ENCODE results near the gene DCD.
"Not testable (repeated sequence)": the region's sequence is repeated elsewhere in the genome, so short reads cannot be mapped to it uniquely, and the experiment has no call there.

The DCD gene, protein sequence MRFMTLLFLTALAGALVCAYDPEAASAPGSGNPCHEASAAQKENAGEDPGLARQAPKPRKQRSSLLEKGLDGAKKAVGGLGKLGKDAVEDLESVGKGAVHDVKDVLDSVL

DNA sequence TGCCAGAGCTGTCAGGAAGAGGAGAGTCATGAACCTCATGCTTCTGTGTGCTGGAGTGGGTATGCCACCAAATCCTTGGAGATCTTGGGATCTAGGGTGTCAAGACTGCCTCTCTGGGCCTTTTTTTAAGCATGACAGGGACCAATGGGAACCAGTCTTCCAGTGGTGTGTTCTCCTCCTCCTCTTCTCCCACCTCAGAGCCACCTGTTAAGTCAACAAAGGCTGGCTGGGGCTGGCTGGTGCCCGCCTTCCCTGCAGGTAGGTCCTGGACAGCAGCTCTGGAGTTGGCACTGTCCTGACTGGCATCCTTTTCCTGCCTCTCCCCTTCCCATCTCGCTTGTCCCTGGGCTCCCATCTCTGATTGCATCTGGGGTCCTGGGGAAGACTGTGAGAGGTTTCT is at the start of gene DCD:
Gene DCD (minus strand): TSS at position 101 of the 400 bp plus-strand sequence. CDS start 62 bp downstream, at position 39.
- no peak for DNase-seq

DNA sequence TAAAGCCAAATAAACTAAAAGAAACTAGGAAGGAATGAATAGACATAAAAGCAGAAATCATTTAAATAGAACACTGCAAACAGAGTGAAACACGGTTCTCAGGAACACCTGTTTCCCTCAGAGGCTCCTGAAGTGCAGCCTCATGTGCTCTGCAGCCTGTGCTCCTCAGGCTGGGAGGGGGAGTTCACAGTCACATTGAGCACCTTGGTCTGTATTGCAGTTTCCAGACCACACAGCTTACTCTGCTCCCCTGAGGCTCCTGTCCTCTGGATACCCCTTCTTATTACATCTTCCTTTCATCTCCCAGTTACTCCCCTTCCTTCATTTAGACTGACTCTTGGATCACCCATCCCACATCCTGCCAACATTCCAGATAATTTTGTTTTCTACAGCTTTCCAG is 49.7 kb upstream of the DCD start:
- DNase-seq, result no peak

DNA sequence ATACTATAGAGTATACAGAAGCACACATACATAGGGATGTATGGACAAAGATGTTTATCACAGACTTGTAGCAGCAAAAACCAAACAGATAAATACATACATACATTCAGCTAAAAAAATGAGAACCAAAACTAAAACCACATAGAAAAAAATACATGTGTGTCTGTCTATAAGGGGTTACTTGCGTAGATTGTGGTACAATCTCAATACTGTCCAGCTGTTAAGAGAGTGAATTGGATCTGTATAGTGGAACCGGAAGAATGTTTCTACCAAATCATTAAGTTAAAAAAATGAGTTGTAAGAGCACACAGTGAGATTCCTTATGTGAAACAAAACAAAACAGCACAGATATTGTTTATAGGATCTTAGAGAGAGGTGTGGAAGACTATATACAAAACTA is 44.2 kb upstream of the DCD start:
- DNase-seq, result no peak

DNA sequence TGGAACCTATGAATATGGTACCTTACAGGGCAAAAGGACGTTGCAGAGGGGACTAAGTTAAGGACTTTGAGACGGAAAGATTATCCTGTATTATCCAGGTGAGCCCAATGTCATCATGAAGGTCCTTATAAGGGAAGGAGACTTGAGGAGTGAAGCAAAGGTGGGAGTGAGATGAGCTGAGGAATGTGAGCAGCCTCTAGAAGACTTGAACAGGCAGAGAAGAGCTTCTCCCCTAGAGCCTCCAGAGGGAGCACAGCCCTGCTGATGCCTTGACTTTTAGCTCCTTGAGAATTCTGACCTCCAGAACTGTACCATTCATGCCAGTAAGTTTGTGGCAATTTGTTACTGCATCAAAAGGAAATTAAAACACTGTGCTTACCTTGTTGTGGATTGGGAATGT is 41.8 kb upstream of the DCD start:
- no peak for DNase-seq

DNA sequence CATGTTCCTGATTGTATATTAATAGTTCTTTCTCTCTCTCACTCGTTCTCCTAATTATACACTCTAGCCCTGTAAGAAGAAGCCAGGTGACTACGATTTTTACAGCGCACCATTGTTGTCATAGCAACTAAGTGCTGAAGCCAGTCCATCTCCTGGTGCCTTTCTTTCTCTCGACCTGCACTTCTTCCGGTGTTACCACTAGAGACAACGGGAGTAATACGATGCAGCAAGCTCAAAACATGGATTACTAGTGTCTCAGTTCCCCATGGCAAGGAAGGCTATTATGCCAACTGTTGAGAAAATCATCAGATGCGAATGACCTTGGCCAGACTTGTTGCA is 40.8 kb upstream of the DCD start:
- DNase-seq, result no peak

DNA sequence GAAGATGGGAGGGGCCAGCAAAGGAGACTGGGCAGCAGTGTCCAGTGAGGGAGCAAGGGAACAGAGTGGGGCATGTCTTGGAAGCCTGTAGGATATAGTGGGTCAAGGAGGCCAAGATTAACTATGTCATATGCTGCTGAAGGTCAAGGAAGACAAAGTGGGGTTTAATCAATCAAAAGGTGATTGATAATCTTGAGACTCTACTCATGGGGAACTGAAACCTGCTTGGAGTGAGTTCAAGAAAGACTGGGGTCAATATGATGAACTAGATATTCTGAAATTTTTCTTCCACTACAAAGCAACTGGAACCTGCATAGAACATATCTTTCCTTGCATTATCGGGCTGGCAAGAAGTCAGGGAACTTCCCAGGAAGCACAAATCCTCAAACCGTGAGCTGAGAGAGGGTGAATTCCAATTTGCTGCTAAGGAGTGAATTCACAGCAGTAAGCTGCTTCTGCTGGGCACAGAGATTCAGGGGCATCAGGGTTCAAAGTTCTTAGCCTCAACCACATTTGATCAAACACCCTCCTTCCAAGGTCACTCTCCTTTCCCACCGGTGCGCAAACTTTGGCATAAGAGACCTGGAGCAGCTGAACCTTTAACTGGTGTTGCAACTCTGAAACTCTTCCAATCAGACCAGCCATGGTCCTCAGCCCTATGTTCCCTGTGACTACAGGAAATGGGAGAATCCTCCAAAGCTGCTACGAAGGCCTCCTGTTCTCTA is 40.3 kb upstream of the DCD start:
- DNase-seq, result no peak

DNA sequence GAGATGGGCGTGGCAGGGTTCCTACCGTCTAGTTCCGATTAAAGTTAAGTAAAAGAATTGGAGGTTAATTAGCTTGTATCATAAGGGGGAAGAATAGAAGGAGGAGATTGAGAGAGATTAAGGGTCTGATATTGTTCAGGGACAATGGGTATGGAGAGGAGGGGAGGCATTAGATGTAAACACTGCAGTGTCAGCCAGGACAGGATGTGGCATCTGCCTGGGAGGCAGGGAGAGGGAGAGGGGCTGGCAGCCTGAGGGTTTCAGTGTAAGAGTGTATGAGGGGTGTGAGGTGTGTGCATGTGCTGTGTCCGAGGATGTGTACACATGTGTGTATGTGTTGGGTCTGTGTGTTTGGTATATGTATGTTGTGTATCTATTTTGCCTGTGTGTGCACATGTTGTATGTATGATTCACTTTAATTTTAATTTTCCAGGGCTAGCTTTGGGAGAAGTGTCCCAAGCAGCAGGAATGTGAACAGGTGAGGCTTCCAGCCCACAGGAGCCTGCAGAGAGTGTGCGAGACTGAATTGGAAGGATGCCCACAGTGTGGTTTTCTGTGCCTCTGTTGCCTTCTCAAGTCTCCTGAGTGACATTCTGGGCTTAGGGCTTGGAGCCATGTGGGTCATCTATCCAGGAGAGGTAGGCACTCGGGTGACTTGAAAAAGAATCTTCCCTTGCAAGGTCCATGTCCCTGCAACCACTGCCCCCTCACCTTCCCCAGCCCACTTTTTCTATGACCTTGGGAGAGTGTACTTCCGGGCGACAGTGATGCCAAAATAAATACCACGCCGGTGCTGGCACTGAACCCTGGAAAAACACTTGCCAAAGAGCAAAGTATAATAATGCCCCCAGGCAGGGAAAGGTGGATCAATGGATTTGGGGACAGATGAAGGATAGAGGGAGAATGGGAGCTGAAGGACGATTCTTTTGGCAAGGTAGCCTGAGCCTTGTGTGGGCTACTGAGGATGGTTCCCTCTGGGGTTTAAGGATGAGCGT is 36.8 kb upstream of the DCD start:
- no peak for DNase-seq

DNA sequence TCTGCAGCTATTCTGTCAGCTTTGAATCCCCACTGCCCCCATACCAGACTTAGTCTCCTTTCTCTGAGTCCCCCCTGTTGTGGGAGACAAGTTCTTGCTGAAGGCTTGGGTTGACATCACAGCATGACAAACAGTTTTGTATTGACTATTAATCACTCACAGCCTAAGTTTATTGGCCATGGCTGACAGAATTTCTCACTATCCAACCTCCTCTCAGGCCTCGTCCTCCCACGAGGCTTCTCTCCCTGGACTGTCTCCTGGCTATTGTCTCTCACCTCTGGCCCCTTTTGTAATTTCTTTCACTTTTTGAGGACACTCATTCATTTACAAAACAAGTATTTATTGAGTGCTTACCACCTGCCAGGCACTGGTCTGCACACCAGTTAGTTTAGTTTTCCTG is 35.2 kb upstream of the DCD start:
- no peak for DNase-seq

DNA sequence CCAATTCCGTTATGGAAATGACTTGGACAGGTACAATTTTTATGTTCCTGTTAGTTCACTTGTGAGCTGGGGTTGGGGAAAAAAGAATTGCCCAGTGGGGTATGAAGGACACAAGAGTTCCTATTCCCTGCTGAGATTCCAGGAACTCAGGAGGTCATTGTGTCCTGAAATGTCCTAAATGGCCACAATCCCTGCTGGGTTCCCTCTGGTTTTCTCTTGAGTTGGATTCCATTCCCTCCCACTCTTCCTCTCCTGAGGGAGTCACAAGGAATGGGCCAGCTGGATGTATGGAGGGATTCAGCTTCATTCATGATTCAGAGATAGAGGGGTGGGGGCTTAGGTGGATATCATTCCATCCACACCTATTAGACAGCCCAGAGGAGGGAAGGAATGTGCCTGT is 34.5 kb upstream of the DCD start:
- no peak for DNase-seq

DNA sequence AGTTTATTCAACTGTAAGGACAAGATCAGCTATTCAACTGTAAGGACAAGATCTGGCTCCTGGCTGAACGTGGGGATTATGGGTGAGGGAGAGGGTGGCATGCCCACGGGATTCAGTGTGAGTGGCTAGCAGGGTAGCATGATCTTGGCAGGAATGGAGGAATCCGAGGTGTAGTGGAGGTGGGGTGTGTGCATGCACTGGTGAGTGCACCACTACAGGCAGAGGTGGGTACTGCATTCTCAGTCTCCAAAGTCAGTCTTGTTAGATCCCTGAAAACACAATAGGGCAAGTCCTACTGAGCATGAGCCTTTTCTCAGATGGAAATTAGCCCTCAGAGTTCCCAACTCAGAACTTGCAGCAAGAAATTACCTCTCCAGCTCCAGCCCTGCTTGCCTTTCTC is 32.2 kb upstream of the DCD start:
- DNase-seq, result peak; percentile 37

DNA sequence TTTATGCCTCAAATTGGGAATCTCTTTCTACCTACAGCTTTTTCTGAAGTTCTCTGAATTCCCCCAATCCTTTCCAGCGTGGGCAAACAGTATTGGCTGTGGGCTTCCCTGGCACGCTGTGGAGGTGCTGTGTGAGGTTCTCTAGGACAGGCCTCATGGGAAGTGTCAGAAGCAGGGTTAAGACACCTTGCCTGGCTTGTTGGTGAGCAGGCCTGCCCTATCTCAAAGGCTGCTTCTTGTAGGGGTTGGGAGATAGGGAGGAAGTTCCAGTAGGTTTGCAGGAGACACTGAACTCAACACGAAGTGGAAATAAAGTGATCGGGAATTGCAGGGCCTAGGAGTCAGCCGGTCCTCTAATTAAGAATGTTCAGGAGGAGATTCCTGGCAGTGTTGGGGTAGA is 30.0 kb upstream of the DCD start:
- no peak for DNase-seq

DNA sequence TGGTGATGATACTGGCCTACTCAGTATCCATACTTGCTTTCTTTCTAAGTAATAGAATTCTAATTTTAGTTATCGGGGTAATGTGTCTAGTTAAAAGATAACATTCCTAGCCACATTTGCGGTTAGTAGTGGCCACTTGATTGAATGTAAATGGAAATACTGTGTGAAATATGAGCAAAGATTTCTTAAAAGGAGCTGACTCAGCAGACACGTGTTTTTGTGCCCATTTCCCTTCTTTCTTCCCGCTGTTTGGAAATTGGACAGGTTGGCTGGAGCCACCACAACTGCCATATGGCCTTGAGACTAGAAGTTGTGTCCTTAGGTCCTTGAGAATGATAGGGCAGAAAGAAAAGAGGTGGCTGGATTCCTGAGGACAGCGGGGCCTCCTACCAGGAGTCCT is 19.8 kb upstream of the DCD start:
- DNase-seq, result no peak

DNA sequence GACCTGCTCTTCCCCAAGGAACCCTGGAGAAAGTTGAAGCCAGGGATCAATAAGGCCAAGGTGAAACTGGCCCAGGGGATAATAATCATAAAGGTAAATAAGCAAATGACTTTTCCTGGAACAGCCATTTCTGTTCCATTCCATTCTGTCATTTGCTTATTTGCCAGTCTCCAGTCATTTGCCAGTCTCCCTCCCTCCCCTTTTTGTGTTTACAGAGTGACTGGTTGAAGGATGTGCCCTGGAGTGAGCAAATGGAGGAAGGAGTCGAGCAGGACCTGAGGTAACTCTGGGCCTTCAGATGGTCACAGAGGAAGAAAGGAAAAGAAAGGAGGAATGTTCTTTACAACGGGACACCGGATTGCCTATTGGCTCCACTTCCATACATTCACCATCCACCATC is 17.8 kb upstream of the DCD start:
- DNase-seq, result no peak

DNA sequence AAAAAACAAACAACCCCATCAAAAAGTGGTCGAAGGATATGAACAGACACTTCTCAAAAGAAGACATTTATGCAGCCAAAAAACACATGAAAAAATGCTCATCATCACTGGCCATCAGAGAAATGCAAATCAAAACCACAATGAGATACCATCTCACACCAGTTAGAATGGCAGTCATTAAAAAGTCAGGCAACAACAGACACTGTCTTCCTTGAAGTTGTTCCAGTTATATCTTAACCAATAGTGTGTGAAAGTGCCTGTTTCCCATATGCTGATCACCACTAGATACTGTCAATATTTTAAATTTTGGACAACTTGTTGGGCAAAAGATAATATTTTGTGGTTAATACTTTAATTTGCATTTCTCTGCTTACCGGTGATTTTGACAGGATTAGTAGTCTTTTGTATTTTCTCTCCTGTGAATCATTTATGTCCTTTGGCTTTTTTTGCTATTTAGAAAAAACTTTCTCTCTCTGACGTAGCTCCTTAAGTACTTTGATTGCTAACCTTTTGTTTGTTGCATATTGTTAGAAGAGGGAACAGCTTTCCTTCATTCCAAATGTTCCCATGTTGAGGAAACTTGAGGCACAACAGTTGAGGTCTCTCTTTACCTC is 17.0 kb upstream of the DCD start:
- DNase-seq, result not testable (repeated sequence)

DNA sequence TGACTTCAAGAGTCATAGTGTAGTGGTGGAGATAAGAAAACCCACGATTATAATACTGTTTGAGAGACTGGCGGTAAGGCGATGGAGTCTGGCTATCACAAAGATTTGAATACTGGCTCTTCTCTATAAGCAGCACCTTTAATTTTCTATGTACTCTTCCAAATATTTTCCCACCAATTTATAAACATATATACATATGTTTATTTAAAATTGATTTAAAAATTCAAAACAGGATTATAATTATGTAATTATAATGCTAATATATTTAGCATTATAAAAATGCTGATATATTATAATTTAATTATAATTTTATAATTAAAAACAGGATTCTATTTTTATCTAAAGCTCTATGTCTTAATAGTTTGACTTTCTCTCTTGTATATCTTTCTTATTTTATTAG is 15.4 kb upstream of the DCD start:
- no peak for DNase-seq

DNA sequence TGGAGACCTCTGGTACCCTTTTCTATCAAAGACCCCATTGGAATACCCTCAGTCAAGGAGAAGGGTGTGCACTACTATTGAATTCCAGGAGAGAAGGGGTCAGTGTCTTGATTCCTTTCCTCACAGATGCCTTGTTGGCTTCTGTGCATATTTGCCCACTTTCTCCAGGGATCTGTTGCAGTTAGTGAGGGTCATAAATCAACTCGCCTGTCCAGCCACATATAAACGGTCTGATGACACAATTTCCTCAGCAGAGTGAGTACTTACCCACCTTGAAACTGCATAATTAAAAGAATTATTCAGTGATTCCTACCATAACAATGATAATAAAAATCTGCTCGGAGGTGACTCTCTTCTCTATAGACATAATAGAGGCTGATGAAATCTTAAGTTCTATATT is 13.9 kb upstream of the DCD start:
- no peak for DNase-seq

DNA sequence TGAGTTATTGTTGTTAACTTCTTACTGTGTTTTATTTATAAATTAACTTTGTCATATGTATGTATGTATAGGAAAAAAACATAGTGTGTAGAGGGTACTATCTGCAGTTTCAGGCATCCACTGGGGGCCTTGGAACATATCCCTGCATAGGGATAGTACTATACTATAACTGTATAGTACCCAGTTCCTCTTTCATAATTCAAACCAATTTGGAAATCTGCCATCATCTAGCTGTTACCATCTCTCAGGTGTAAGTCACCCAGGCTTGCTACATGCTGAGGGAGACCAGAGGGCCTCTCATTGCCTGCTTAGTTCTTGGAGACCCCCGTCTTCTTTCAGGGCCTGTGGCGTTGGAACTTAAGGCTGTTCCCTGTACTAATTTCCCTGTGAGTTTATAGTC is 12.9 kb upstream of the DCD start:
- no peak for DNase-seq

DNA sequence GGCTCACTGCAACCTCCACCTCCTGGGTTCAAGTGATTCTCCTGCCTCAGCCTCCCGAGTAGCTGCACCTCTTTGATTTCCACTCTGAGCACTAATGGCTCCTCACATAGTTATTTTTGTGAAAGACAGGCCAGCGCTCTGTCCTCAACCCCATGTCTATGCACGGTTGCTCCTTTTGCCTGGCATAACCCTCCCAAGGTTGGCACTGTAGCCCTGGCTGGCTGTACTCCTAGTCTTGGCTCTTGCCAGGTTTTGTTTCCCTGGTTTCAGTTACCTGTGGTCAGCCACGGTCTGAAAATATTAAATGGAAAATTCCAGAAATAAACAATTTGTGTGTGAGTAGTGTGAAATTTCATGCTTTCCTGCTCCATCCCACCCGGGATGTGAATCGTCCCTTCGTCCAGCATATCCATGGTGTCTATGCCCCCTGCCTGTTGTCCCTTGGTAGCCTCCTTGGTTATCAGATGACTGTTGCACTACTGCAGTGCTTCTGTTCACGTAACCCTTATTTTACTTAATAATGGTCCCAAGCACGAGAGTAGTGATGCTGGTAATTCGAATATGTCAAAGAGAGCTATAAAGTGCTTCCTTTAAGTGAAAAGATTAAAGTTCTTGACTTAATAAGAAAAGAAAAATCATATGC is 12.3 kb upstream of the DCD start:
- DNase-seq, result no peak

DNA sequence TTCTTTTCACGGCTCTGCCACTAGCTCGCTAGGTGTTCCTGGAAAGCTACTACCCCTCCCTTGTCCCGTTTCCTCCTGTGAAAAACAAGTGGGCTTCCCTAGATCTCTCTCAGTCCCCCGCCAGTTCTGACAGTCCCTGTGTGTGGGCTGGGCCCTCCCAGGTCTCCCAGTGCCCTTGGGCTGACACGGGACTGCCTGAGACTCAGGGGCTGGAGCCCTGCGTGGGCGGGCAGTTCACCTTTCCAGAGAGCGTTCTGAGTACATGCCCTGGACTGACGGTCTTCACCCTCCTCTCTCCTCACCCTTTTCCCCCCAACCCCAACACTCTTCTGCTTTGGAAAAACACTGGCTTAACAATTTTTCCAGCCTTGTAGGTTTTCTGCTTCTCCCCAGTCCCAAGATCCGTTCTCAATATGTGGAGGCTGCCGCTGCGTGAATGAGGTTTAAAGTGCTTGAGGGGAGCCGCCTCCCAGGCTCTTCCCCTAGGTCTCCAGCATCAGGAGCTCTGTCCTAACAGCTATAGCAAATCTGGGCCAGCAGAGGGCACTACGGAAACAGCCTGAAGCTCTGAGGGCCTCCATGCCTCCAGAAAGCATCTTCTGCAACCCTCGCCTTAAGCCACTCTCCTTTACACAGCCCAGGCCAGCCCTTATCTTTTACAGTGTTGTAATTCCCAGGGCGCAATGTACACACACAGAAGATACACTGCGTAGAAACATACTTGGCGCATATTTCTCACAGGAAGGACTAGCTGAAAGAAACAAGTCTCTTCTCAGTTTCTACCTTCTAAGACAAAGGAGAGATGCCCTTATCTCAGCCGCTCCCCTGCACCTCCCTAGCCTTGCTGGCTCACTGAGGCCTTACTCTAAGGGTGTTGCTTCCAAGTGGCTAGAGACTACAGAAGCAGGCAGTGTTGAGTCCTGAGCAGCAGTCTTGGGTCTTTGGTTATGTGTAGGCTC is 10.4 kb upstream of the DCD start:
- peak; percentile 55 for DNase-seq

DNA sequence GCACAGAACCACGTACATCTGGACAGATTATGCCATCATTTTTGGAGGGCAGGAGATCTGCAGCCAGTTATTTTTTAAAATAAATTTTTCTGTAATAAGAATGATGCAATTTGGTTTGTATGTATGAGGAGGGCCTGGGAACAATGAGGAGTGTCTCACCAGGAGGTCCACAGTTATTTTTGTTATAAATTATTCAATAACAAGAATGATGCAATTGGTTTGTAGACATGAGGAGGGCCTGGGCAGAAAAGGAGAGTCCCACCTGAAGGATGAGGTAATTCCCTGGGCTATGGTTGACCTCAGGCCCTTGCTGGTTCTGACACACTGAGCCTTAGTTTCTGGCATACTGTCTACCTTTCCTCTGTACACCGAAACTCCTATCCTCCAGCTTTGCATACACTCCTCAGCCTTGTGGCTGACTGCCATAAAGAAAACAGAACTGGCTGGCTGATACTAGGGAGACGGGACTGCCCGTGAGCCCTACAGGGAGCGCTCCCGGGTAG is 9.0 kb upstream of the DCD start:
- DNase-seq, result no peak

DNA sequence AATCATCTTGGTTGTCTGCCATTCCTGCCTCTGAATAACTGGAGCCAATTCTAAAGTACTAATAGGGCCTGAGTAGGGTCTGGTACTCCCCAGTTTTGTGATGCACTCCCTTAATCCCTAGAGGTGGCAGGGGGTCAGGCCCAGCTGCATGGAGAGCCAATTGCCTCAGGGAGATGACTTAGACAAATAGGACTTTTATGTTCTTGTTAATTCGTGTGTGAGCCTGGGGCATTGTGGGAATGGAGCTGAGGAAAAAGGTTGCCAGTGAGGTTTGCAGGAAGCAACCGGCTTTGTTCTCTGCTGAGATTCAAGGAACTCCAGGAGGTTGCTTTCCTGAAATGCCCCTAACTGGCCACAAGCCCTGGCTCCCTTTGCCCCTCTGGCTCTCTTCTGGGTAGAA is 6.8 kb upstream of the DCD start:
- DNase-seq, result no peak

DNA sequence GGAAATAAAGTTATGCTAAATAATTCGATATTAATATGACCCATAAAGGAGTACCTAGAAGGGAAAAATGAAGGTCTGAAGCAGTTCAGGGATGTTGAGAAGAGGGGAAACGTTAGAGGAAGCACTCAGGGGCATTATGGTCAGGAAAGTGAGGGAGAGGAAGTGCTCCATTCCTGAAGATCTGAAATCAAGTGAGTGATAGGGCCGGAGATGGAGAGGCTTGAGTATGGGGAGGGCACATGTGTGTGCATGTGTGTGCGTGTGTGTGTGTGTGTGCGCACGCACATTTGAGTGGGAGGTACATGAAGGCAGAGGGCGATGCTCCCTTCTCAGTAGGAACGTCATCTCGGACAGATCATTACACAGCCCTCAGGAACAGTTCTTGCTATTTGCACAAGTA is 4.9 kb upstream of the DCD start:
- DNase-seq, result no peak

Measured in activated CD4-positive, alpha-beta T cell treated with anti-CD3 and anti-CD28 coated beads, Interleukin-10, Interleukin-2, amounts not matched to agents 100 ng/mL and 50 ng/mL, durations not matched to agents 16 hours and 8 hours (primary cell).